ENCODE data around the gene PCSK5.

GRCh38 chr9:76357555-76357954, 467.1 kb downstream of the PCSK5 start:
- TF ChIP-seq CTCF (IDR thresholded peaks at IDR 0.05) (no peak), POLR2A (IDR thresholded peaks at IDR 0.05) (no peak)
